GM23338 (cell line): ENCODE measurements around the gene DCLK1. TPM values are rescaled to one million over a fixed set of nuclear protein-coding genes. Genes with fewer than 3 reads are reported as not detected.

Source experiments
- ATAC-seq: fragments of 200-7000 bp; cut with Tn5 transposase; 3 replicates; pipeline ENCODE4 v1.9.1; 2020
- DNase-seq: peaks from one replicate; pipeline ENCODE4 v3.0.0-alpha.2; 2015; ENCODE audit warnings: low spot score
- H2AFZ ChIP-seq: fragments of 200-600 bp; sonication (generic); 2 replicates; pipeline ENCODE4 v1.8.0; 2016; ENCODE audit warnings: antibody characterized with exemption, mild to moderate bottlenecking, moderate library complexity
- H3F3A ChIP-seq: fragments of 200-600 bp; sonication (generic); replicated peaks from 2 replicates; pipeline ENCODE4 v1.8.0; 2017; ENCODE audit warnings: antibody characterized with exemption, mixed run types, low read depth
- H3K27ac ChIP-seq: fragments of 200-600 bp; sonication (generic); 2 replicates; pipeline ENCODE4 v1.6.1; 2016; ENCODE audit warnings: low read depth
- H3K27me3 ChIP-seq: fragments of 200-600 bp; sonication (generic); 2 replicates; pipeline ENCODE4 v1.8.0; 2016; ENCODE audit warnings: mild to moderate bottlenecking, mixed run types, moderate library complexity; ENCODE audit not compliant: insufficient read depth
- H3K36me3 ChIP-seq: fragments of 200-600 bp; sonication (generic); 2 replicates; pipeline ENCODE4 v1.8.0; 2016; ENCODE audit warnings: mild to moderate bottlenecking; ENCODE audit not compliant: insufficient read depth
- H3K4me1 ChIP-seq: fragments of 200-600 bp; sonication (generic); 2 replicates; pipeline ENCODE4 v1.8.0; 2016; ENCODE audit warnings: mild to moderate bottlenecking, moderate library complexity; ENCODE audit not compliant: insufficient read depth
- H3K4me2 ChIP-seq: fragments of 200-600 bp; sonication (generic); 2 replicates; pipeline ENCODE4 v1.7.1; 2017; ENCODE audit warnings: mixed run types
- H3K4me3 ChIP-seq: fragments of 200-600 bp; sonication (generic); 2 replicates; pipeline ENCODE4 v1.6.1; 2016; ENCODE audit warnings: mixed run types
- H3K79me2 ChIP-seq: fragments of 200-600 bp; sonication (generic); replicated peaks from 2 replicates; pipeline ENCODE4 v1.8.0; 2017; ENCODE audit warnings: mild to moderate bottlenecking; ENCODE audit not compliant: insufficient read depth
- H3K9me2 ChIP-seq: fragments of 200-600 bp; sonication (generic); 2 replicates; pipeline ENCODE4 v1.8.0; 2017; ENCODE audit not compliant: insufficient read depth
- H4K20me1 ChIP-seq: fragments of 200-600 bp; sonication (generic); replicated peaks from 2 replicates; pipeline ENCODE4 v1.8.0; 2017; ENCODE audit warnings: mild to moderate bottlenecking; ENCODE audit not compliant: insufficient read depth
- H3K27ac Mint-ChIP-seq: 2 replicates; pipeline ENCODE4 v1.8.0; 2020; ENCODE audit warnings: inconsistent platforms, mild to moderate bottlenecking, moderate library complexity, mixed read lengths
- H3K27me3 Mint-ChIP-seq: 3 replicates; pipeline ENCODE4 v1.8.0; 2022; ENCODE audit warnings: low read depth, mild to moderate bottlenecking, moderate library complexity, mixed read lengths, inconsistent platforms; ENCODE audit not compliant: insufficient read depth, poor library complexity
- H3K36me3 Mint-ChIP-seq: 3 replicates; pipeline ENCODE4 v1.8.0; 2021; ENCODE audit warnings: low read depth, mild to moderate bottlenecking, inconsistent platforms, moderate library complexity, mixed read lengths
- H3K4me1 Mint-ChIP-seq: 3 replicates; pipeline ENCODE4 v1.8.0; 2020; ENCODE audit warnings: mild to moderate bottlenecking, inconsistent platforms, mixed read lengths
- H3K4me3 Mint-ChIP-seq: 3 replicates; pipeline ENCODE4 v1.8.0; 2021; ENCODE audit warnings: moderate library complexity, mild to moderate bottlenecking, inconsistent platforms, mixed read lengths
- H3K9me3 Mint-ChIP-seq: 3 replicates; pipeline ENCODE4 v1.8.0; 2020; ENCODE audit warnings: moderate library complexity, mild to moderate bottlenecking, inconsistent platforms, mixed read lengths
- NANOG ChIP-seq: IDR thresholded peaks from 2 replicates; pipeline ENCODE4 v1.6.1; 2016; ENCODE audit warnings: antibody characterized with exemption, borderline replicate concordance
- POLR2AphosphoS5 ChIP-seq: IDR thresholded peaks from 2 replicates; pipeline ENCODE4 v1.6.1; 2016; ENCODE audit warnings: antibody characterized with exemption, low read depth
- STAT1 ChIP-seq: IDR thresholded peaks from one replicate; pipeline ENCODE4 v1.6.1; 2016; ENCODE audit warnings: antibody characterized with exemption; ENCODE audit not compliant: unreplicated experiment
- ZNF114 ChIP-seq: fragments of 250-450 bp; sonication (Bioruptor Pico); IDR thresholded peaks from 2 replicates; pipeline ENCODE4 v1.5.0; 2020; ENCODE audit warnings: mild to moderate bottlenecking, moderate library complexity
- ZNF331 ChIP-seq: fragments of 250-450 bp; sonication (Bioruptor Pico); IDR thresholded peaks from 2 replicates; pipeline ENCODE4 v1.5.0; 2020; ENCODE audit warnings: low read depth, mild to moderate bottlenecking, moderate library complexity
- polyA plus RNA-seq: library from polyadenylated mRNA; unstranded; fragments of >200 nt; fragmentation: Nextera tagmentation; extraction: Ambion mirVana; gene quantifications from 2 replicates; pipeline ENCODE4 v1.2.1, GENCODE V29; 2016
- total RNA-seq: library from RNA; depleted of rRNA; stranded (reverse); fragments of >200 nt; shearing (Covaris generic); gene quantifications from 2 replicates; pipeline ENCODE4 v1.2.3, GENCODE V29; 2014
- TF ChIP-seq, protein P1 (sequence below): IDR thresholded peaks from 2 replicates; pipeline ENCODE4 v1.6.1; 2016; ENCODE audit warnings: antibody characterized with exemption
- TF ChIP-seq, protein P2 (sequence below): fragments of 250-450 bp; sonication (Bioruptor Pico); IDR thresholded peaks from 2 replicates; pipeline ENCODE4 v1.5.0; 2020; ENCODE audit warnings: mild to moderate bottlenecking, moderate library complexity

Gene DCLK1
- total and polyA plus RNA-seq, 2 experiments from 2014 or later, result 13.1 to 57.7 TPM

DNA sequence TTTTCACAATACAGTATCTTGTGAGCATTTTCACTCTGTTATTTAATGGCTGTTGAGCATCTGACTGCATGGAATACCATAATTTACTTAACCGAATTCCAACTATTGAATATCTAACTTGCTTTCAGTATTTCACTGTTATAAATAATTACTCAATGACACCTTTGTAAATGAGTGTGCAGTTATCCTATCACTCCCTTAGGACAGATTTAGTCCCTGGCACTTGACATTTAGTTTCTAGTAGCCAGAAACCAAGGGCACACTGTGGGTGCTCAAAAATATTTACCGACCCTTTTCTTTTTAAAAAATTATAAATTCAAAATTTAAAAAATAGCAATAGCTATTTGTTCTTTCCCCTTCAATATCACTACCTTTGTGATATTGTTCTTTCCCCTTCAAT is 258.8 kb downstream of the DCLK1 start:
- DNase-seq, result no peak
- Mint-ChIP-seq H3K4me3 (no peak overlapping the region), H3K9me3 (no peaks in the 10 kb centered on the region), H3K4me1 (no peaks in the 10 kb centered on the region), H3K27ac (no peak overlapping the region), H3K27me3 (no peaks in the 10 kb centered on the region), H3K36me3 (no peaks in the 10 kb centered on the region)
- ATAC-seq, result no peak
- TF ChIP-seq POLR2AphosphoS5 (no peak), STAT1 (no peak), ZNF331 (CRISPR knock-in tag) (no peak), NANOG (no peak), ZNF114 (no peak)
- TF ChIP-seq, protein P1, sequence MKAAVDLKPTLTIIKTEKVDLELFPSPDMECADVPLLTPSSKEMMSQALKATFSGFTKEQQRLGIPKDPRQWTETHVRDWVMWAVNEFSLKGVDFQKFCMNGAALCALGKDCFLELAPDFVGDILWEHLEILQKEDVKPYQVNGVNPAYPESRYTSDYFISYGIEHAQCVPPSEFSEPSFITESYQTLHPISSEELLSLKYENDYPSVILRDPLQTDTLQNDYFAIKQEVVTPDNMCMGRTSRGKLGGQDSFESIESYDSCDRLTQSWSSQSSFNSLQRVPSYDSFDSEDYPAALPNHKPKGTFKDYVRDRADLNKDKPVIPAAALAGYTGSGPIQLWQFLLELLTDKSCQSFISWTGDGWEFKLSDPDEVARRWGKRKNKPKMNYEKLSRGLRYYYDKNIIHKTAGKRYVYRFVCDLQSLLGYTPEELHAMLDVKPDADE, result no peak
- TF ChIP-seq, protein P2, sequence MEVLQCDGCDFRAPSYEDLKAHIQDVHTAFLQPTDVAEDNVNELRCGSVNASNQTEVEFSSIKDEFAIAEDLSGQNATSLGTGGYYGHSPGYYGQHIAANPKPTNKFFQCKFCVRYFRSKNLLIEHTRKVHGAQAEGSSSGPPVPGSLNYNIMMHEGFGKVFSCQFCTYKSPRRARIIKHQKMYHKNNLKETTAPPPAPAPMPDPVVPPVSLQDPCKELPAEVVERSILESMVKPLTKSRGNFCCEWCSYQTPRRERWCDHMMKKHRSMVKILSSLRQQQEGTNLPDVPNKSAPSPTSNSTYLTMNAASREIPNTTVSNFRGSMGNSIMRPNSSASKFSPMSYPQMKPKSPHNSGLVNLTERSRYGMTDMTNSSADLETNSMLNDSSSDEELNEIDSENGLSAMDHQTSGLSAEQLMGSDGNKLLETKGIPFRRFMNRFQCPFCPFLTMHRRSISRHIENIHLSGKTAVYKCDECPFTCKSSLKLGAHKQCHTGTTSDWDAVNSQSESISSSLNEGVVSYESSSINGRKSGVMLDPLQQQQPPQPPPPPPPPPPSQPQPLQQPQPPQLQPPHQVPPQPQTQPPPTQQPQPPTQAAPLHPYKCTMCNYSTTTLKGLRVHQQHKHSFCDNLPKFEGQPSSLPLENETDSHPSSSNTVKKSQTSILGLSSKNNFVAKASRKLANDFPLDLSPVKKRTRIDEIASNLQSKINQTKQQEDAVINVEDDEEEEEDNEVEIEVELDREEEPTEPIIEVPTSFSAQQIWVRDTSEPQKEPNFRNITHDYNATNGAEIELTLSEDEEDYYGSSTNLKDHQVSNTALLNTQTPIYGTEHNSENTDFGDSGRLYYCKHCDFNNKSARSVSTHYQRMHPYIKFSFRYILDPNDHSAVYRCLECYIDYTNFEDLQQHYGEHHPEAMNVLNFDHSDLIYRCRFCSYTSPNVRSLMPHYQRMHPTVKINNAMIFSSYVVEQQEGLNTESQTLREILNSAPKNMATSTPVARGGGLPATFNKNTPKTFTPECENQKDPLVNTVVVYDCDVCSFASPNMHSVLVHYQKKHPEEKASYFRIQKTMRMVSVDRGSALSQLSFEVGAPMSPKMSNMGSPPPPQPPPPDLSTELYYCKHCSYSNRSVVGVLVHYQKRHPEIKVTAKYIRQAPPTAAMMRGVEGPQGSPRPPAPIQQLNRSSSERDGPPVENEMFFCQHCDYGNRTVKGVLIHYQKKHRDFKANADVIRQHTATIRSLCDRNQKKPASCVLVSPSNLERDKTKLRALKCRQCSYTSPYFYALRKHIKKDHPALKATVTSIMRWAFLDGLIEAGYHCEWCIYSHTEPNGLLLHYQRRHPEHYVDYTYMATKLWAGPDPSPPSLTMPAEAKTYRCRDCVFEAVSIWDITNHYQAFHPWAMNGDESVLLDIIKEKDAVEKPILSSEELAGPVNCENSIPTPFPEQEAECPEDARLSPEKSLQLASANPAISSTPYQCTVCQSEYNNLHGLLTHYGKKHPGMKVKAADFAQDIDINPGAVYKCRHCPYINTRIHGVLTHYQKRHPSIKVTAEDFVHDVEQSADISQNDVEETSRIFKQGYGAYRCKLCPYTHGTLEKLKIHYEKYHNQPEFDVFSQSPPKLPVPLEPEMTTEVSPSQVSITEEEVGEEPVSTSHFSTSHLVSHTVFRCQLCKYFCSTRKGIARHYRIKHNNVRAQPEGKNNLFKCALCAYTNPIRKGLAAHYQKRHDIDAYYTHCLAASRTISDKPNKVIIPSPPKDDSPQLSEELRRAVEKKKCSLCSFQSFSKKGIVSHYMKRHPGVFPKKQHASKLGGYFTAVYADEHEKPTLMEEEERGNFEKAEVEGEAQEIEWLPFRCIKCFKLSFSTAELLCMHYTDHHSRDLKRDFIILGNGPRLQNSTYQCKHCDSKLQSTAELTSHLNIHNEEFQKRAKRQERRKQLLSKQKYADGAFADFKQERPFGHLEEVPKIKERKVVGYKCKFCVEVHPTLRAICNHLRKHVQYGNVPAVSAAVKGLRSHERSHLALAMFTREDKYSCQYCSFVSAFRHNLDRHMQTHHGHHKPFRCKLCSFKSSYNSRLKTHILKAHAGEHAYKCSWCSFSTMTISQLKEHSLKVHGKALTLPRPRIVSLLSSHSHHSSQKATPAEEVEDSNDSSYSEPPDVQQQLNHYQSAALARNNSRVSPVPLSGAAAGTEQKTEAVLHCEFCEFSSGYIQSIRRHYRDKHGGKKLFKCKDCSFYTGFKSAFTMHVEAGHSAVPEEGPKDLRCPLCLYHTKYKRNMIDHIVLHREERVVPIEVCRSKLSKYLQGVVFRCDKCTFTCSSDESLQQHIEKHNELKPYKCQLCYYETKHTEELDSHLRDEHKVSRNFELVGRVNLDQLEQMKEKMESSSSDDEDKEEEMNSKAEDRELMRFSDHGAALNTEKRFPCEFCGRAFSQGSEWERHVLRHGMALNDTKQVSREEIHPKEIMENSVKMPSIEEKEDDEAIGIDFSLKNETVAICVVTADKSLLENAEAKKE (CRISPR knock-in tag), result no peak
- H3K4me3 ChIP-seq, result no peak overlapping the region
- H3K9me2 ChIP-seq, result peaks cover 29% of the 10 kb centered on the region
- no peaks in the 10 kb centered on the region for H4K20me1 ChIP-seq
- H3K4me1 ChIP-seq, result no peaks in the 10 kb centered on the region
- H2AFZ ChIP-seq, result no peak overlapping the region
- H3K79me2 ChIP-seq, result no peaks in the 10 kb centered on the region
- no peaks in the 10 kb centered on the region for H3K27me3 ChIP-seq
- no peaks in the 10 kb centered on the region for H3F3A ChIP-seq
- no peaks in the 10 kb centered on the region for H3K36me3 ChIP-seq
- no peak overlapping the region for H3K4me2 ChIP-seq
- H3K27ac ChIP-seq, result no peak overlapping the region
